H9 (cell line): Measurements from ENCODE around the gene SERTAD2. TPM values are rescaled to one million over a fixed set of nuclear protein-coding genes. Genes with fewer than 3 reads are reported as not detected.

Experiments
- DNase-seq: peaks from one replicate; pipeline ENCODE4 v3.0.0-alpha.2; 2017
- H2AFZ ChIP-seq: one replicate; pipeline ENCODE4 v1.6.1; 2013; ENCODE audit warnings: mild to moderate bottlenecking, low read length, control low read depth, moderate library complexity
- H2AK5ac ChIP-seq: 2 replicates; pipeline ENCODE4 v1.6.1; 2013; ENCODE audit warnings: low read length, control low read depth, mixed read lengths; ENCODE audit not compliant: insufficient read length
- H2BK120ac ChIP-seq: one replicate; pipeline ENCODE4 v1.6.1; 2013; ENCODE audit warnings: low read depth, mild to moderate bottlenecking, low read length, control low read depth, inconsistent platforms; ENCODE audit not compliant: poor library complexity, severe bottlenecking
- H2BK12ac ChIP-seq: 2 replicates; pipeline ENCODE4 v1.6.1; 2013; ENCODE audit warnings: low read length, control low read depth, mixed read lengths, low read depth; ENCODE audit not compliant: insufficient read length
- H2BK15ac ChIP-seq: 2 replicates; pipeline ENCODE4 v1.6.1; 2013; ENCODE audit warnings: low read depth, low read length, control low read depth
- H2BK20ac ChIP-seq: one replicate; pipeline ENCODE4 v1.6.1; 2013; ENCODE audit warnings: low read depth, mild to moderate bottlenecking, low read length, control low read depth, inconsistent platforms; ENCODE audit not compliant: poor library complexity, severe bottlenecking
- H2BK5ac ChIP-seq: 2 replicates; pipeline ENCODE4 v1.6.1; 2013; ENCODE audit warnings: low read length, control low read depth, mixed read lengths; ENCODE audit not compliant: insufficient read length
- H3K14ac ChIP-seq: 2 replicates; pipeline ENCODE4 v1.6.1; 2013; ENCODE audit warnings: low read length, control low read depth; ENCODE audit not compliant: insufficient read depth
- H3K18ac ChIP-seq: 2 replicates; pipeline ENCODE4 v1.6.1; 2013; ENCODE audit warnings: low read depth, mild to moderate bottlenecking, mixed read lengths, low read length, control low read depth; ENCODE audit not compliant: insufficient read length
- H3K23ac ChIP-seq: 2 replicates; pipeline ENCODE4 v1.6.1; 2013; ENCODE audit warnings: low read length, control low read depth, mixed read lengths, low read depth; ENCODE audit not compliant: insufficient read length
- H3K23me2 ChIP-seq: 2 replicates; pipeline ENCODE4 v1.6.1; 2013; ENCODE audit warnings: low read depth, mild to moderate bottlenecking, mixed read lengths, low read length, control low read depth; ENCODE audit not compliant: insufficient read length, poor library complexity, severe bottlenecking
- H3K27ac ChIP-seq: 2 replicates; pipeline ENCODE4 v1.5.1; 2013; ENCODE audit warnings: low read length, control low read depth, mixed read lengths, low read depth; ENCODE audit not compliant: insufficient read length
- H3K27me3 ChIP-seq: 2 replicates; pipeline ENCODE4 v1.6.1; 2013; ENCODE audit warnings: low read length, control low read depth, inconsistent platforms; ENCODE audit not compliant: insufficient read depth
- H3K4ac ChIP-seq: 2 replicates; pipeline ENCODE4 v1.6.1; 2013; ENCODE audit warnings: low read depth, mild to moderate bottlenecking, control low read depth, inconsistent platforms, low read length, moderate library complexity
- H3K4me1 ChIP-seq: 2 replicates; pipeline ENCODE4 v1.6.1; 2013; ENCODE audit warnings: low read length, control low read depth, inconsistent platforms; ENCODE audit not compliant: insufficient read depth
- H3K4me2 ChIP-seq: 2 replicates; pipeline ENCODE4 v1.6.1; 2013; ENCODE audit warnings: low read length, control low read depth, mixed read lengths; ENCODE audit not compliant: insufficient read length, insufficient read depth
- H3K56ac ChIP-seq: 2 replicates; pipeline ENCODE4 v1.6.1; 2013; ENCODE audit warnings: low read depth, mild to moderate bottlenecking, mixed read lengths, low read length, control low read depth; ENCODE audit not compliant: insufficient read length
- H3K79me1 ChIP-seq: 2 replicates; pipeline ENCODE4 v1.6.1; 2013; ENCODE audit warnings: low read depth, mild to moderate bottlenecking, moderate library complexity, low read length, control low read depth, inconsistent platforms; ENCODE audit not compliant: insufficient read depth, poor library complexity, severe bottlenecking
- H3K79me2 ChIP-seq: 2 replicates; pipeline ENCODE4 v1.6.1; 2013; ENCODE audit warnings: low read length, control low read depth, inconsistent platforms; ENCODE audit not compliant: insufficient read depth
- H3K9ac ChIP-seq: 2 replicates; pipeline ENCODE4 v1.6.1; 2013; ENCODE audit warnings: low read length, control low read depth, mixed read lengths; ENCODE audit not compliant: insufficient read length; ENCODE audit errors: extremely low read depth
- H3K9me3 ChIP-seq: one replicate; pipeline ENCODE4 v1.6.1; 2013; ENCODE audit warnings: low read depth, low read length, inconsistent platforms; ENCODE audit not compliant: control insufficient read depth
- H3T11ph ChIP-seq: one replicate; pipeline ENCODE4 v1.6.1; 2013; ENCODE audit warnings: mild to moderate bottlenecking, low read length, control low read depth, inconsistent platforms
- H4K20me1 ChIP-seq: one replicate; pipeline ENCODE4 v1.6.1; 2013; ENCODE audit not compliant: control insufficient read depth, insufficient read length, insufficient read depth
- H4K5ac ChIP-seq: 2 replicates; pipeline ENCODE4 v1.6.1; 2013; ENCODE audit warnings: low read depth, mild to moderate bottlenecking, mixed read lengths, low read length, control low read depth; ENCODE audit not compliant: insufficient read length
- H4K8ac ChIP-seq: replicated peaks from 2 replicates; pipeline ENCODE4 v1.6.1; 2013; ENCODE audit warnings: low read length, control low read depth, mixed read lengths, low read depth; ENCODE audit not compliant: insufficient read length
- H4K91ac ChIP-seq: 2 replicates; pipeline ENCODE4 v1.6.1; 2013; ENCODE audit warnings: low read depth, mild to moderate bottlenecking, moderate library complexity, mixed read lengths, low read length, control low read depth; ENCODE audit not compliant: insufficient read length
- H3K27ac Mint-ChIP-seq, 3 experiments: 2 replicates in 2 of 3; 3 replicates in 1 of 3; pipeline ENCODE4 v1.8.0; 2020 to 2021; ENCODE audit warnings: mixed read lengths in 3 of 3, mild to moderate bottlenecking in 1 of 3, moderate library complexity in 1 of 3
- H3K27me3 Mint-ChIP-seq: 2 replicates; pipeline ENCODE4 v1.8.0; 2021; ENCODE audit warnings: low read depth, mild to moderate bottlenecking, moderate library complexity, mixed read lengths
- H3K36me3 Mint-ChIP-seq, 3 experiments: 2 replicates in 2 of 3; 3 replicates in 1 of 3; pipeline ENCODE4 v1.8.0; 2020 to 2021; ENCODE audit warnings: low read depth in 3 of 3, mixed read lengths in 3 of 3; ENCODE audit not compliant: insufficient read depth in 1 of 3
- H3K4me1 Mint-ChIP-seq, 2 experiments: 2 replicates each; pipeline ENCODE4 v1.8.0; 2020; ENCODE audit warnings: mixed read lengths in 2 of 2
- H3K4me3 Mint-ChIP-seq, 2 experiments: 2 replicates in 1 of 2; 3 replicates in 1 of 2; pipeline ENCODE4 v1.8.0; 2020 to 2021; ENCODE audit warnings: mild to moderate bottlenecking in 2 of 2, mixed read lengths in 2 of 2, moderate library complexity in 1 of 2
- H3K9me3 Mint-ChIP-seq, 2 experiments: 2 replicates in 1 of 2; 3 replicates in 1 of 2; pipeline ENCODE4 v1.8.0; 2020; ENCODE audit warnings: mild to moderate bottlenecking in 2 of 2, mixed read lengths in 2 of 2, moderate library complexity in 1 of 2
- WGBS: extraction: QIAGEN DNeasy Blood & Tissue Kit; methylation state at CpG from one replicate; pipeline ENCODE4 v1.1.7; 2013; ENCODE audit warnings: missing lambda C conversion rate, low lambda C conversion rate, mixed read lengths; ENCODE audit not compliant: insufficient read length; ENCODE audit errors: extremely low coverage; 5-methylcytosine and 5-hydroxymethylcytosine counted together
- total RNA-seq: library from RNA; stranded (reverse); gene quantifications from 2 replicates; pipeline ENCODE4 v1.2.1, GENCODE V29; 2021
- TF ChIP-seq, protein P1 (sequence below): fragments of 200-600 bp; sonication (generic); conservative IDR thresholded peaks from 3 replicates; pipeline ENCODE4 v1.8.0; 2021; ENCODE audit warnings: antibody characterized with exemption, mild to moderate bottlenecking

Gene SERTAD2
- total RNA-seq, 1 experiment from 2014 or later = 3.5 TPM

DNA sequence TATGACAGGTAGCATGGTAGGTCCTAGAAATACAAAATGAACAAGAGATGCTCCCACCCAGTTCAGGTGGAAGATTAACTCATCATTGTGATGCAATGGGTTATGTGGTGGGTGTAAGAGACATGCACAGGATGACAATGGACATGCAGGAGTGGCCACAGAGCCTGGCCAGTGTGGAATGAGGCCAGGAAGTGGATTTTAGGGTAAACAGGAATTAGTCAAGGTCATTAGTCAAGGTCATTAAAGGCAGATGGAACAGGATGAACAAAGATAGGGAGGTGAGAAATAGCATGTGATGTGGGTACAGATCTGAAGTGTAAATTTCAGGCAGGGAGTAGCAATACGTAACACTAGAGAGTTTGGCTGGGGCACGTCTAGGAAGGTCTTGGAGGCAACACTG lies 15.6 kb upstream of the SERTAD2 start:
- no peak overlapping the region for H3K27ac Mint-ChIP-seq
- no peak overlapping the region for H2BK5ac ChIP-seq
- no peaks in the 10 kb centered on the region for H3K9me3 ChIP-seq
- no peak overlapping the region for H4K8ac ChIP-seq
- no peaks in the 10 kb centered on the region for H3K23me2 ChIP-seq
- H3K4ac ChIP-seq = no peak overlapping the region
- H4K5ac ChIP-seq = no peak overlapping the region
- H3K79me1 ChIP-seq = no peaks in the 10 kb centered on the region
- H3K56ac ChIP-seq = no peak overlapping the region
- no peak overlapping the region for H2AFZ ChIP-seq
- H2BK20ac ChIP-seq = no peak overlapping the region
- no peak overlapping the region for H2BK120ac ChIP-seq
- no CpG with 5 or more reads among the region's 2 CpGs for WGBS
- H2BK15ac ChIP-seq = no peak overlapping the region
- H3K27me3 Mint-ChIP-seq = peaks cover 7% of the 10 kb centered on the region
- TF ChIP-seq, protein P1, sequence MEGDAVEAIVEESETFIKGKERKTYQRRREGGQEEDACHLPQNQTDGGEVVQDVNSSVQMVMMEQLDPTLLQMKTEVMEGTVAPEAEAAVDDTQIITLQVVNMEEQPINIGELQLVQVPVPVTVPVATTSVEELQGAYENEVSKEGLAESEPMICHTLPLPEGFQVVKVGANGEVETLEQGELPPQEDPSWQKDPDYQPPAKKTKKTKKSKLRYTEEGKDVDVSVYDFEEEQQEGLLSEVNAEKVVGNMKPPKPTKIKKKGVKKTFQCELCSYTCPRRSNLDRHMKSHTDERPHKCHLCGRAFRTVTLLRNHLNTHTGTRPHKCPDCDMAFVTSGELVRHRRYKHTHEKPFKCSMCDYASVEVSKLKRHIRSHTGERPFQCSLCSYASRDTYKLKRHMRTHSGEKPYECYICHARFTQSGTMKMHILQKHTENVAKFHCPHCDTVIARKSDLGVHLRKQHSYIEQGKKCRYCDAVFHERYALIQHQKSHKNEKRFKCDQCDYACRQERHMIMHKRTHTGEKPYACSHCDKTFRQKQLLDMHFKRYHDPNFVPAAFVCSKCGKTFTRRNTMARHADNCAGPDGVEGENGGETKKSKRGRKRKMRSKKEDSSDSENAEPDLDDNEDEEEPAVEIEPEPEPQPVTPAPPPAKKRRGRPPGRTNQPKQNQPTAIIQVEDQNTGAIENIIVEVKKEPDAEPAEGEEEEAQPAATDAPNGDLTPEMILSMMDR = no peak
- no peak overlapping the region for H3K4me2 ChIP-seq
- H3K4me1 Mint-ChIP-seq = peaks cover 17 to 21% of the 10 kb centered on the region in 2 experiments
- no peaks in the 10 kb centered on the region for H4K20me1 ChIP-seq
- H3K4me1 ChIP-seq = no peaks in the 10 kb centered on the region; the same call in 1 of the 2 replicates
- no peaks in the 10 kb centered on the region for H3K36me3 Mint-ChIP-seq
- no peak overlapping the region for H2BK12ac ChIP-seq
- H3K14ac ChIP-seq = no peak overlapping the region
- H3K9ac ChIP-seq = no peak overlapping the region
- DNase-seq = no peak
- H3K27ac ChIP-seq = no peak overlapping the region
- no peak overlapping the region for H3K23ac ChIP-seq
- H2AK5ac ChIP-seq = no peak overlapping the region
- H3K79me2 ChIP-seq = no peaks in the 10 kb centered on the region
- H3T11ph ChIP-seq = no peak overlapping the region
- no peaks in the 10 kb centered on the region; the same call in 1 of the 2 replicates for H3K27me3 ChIP-seq
- H3K18ac ChIP-seq = no peak overlapping the region
- no peak overlapping the region for H4K91ac ChIP-seq
- H3K9me3 Mint-ChIP-seq = no peaks in the 10 kb centered on the region
- H3K4me3 Mint-ChIP-seq = no peak overlapping the region
